Measurements from ENCODE around the gene NFILZ.

NFILZ gene

DNA sequence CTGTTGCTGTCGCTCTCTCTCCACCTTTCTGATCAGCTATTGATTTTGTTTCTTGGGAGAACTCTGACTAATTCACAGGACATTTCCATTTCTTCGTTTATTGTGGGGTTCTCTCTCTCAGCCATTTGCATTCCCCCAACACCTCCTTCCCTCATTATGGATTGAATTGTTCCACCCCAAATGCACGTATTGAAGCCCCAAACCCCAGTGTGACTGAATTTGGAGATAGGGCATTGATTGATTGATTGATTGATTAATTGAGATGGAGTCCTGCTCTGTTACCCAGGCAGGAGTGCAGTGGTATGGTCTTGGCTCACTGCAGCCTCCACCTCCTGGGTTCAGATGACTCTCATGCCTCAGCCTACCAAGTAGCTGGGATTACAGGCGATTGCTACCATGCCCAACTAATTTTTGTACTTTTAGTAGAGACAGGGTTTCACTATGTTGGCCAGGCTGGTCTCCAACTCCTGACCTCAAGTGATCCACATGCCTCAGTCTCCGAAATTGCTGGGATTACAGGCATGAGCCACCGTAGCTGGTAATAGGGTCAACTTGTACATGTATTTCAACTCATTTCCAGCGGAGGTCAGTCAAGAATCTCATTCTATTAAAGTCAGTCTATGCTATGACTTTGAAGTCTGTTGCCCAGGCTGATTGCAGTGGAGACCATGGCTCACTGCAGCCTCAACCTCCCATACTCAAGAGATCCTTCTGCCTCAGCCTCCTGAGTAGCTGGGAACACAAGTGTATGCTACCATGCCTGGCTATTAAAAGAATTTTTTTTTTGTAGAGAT, 13.6 kb downstream of the NFILZ start:
- DNase-seq = no peak

DNA sequence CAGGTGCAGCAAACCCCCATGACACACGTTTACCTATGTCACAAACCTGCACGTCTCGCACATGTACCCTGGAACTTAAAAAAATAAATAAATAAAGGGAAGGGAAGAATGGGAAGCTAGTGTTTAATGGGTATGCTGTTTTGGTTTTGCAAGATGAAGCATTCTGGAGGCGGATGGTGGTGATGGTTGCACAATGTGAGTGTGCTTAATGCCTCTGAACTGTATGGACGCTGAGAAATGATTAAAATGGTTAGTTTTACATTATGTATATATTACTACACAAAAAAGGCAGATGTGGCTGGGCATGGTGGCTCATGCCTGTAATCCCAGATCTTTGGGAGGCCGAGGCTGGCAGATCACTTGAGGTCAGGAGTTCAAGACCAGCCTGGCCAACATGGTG, 17.8 kb downstream of the NFILZ start:
- no peak for DNase-seq

DNA sequence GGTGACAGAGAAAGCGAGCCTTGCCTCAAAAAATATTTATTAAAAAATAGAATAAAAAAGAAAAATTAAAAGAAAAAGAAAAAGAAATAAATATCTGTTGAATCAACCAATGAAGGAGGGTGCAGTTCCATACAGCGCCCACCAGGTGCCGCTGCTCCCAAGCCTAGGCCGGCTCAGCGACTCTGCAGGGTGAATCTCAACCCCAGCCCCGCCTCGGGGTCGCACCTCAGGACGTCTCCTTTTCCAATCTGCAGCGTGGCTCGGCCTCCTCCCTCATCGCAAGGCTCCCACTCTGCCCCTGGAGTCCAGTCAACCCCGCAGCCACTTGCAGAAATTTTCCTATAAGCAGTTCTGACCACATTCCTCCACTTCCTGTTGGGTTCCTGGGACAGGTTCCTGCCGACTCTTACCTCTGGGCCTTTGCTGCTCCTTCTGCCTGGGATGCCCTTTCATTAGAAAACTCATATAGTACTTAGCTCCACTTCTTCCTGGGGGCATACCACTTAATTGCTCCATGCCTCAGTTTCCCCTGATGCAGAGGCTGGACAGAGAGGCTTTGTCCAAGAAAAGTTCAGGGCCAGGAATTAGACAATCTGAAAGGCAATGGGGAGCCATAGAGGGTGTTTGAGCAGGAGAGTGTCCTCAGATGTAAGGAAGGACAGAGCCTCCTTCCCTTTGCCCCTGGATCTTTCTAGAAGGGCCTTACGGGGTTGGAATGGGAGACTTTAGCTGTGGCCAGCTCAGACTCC, 24.3 kb downstream of the NFILZ start:
- DNase-seq = peak; percentile 78

DNA sequence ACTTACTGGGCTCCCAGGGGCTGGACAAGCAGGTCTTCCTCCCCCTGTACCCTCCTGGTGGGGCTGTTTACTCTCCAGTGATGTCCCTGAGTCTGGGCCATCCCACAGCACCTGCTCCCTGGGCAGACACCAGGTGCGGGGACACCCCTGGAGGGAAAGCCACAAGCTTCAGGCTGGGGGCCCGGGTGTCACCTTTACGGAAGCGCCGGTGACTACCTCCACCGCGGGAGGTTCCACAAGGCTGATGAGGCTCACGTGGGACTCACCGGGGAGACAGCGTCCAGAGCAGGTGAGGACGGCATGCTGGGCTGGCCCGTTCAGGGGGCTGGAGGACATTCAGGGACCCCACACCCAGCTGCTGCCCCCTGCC, 24.9 kb downstream of the NFILZ start:
- DNase-seq = peak; percentile 44

DNA sequence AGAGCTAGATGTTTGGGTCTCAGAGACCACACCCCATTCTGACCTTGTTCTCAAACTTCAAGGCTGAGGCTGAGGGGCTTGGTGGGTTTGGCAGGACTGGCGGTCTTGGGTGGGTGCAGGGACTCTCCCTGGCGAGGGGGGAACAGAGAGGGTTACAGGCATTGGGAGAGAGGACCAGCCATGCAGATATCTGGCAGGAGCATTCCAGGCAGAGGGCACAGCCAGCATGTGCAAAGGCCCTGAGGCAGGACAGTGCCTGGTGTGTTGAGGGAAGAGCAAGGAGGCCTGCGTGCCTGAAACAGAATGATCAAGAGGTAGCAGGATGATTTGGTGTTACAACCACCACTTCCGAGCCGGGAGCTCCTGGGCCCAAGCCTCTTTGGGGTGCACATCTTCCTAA, 27.4 kb downstream of the NFILZ start:
- no peak for DNase-seq

DNA sequence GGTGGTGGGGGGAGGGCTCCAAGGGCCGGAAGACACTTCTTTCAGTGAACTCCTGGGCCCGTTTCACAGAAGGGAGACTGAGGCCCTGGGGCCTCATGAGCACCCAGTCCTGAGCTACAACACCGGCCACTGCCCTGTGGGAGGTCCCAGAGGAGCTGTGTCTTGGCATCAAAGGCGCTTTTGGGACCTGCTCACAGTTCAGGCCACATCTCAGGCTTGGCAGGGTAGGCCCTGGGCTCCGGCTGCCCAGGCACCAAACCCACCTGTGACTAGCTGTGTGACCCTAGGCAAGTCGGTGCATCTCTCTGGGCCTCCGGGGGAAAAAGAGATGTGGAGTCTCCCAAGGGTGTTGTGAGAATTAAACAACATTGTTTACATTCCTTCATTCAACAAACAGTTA, 29.5 kb downstream of the NFILZ start:
- no peak for DNase-seq

DNA sequence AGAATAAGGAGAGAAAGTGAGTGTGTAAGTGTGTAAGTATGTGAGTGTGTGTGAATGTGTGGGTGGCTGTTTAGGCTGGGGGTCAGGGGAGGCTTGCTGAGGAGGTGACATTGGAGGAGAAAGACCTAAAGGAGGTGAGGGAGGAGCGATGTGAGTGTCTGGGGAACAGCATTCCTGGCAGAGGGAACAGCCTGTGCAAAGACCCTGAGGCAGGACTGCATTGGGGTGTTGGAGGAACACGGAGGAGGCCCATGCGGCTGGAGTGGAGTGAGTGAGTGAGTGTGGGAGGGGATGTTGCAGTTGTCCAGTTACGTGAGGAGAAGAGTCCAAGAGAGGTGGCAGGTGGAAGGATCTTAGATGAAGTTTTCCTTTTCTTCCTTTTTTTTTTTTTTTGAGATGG, 31.8 kb downstream of the NFILZ start:
- no peak for DNase-seq

DNA sequence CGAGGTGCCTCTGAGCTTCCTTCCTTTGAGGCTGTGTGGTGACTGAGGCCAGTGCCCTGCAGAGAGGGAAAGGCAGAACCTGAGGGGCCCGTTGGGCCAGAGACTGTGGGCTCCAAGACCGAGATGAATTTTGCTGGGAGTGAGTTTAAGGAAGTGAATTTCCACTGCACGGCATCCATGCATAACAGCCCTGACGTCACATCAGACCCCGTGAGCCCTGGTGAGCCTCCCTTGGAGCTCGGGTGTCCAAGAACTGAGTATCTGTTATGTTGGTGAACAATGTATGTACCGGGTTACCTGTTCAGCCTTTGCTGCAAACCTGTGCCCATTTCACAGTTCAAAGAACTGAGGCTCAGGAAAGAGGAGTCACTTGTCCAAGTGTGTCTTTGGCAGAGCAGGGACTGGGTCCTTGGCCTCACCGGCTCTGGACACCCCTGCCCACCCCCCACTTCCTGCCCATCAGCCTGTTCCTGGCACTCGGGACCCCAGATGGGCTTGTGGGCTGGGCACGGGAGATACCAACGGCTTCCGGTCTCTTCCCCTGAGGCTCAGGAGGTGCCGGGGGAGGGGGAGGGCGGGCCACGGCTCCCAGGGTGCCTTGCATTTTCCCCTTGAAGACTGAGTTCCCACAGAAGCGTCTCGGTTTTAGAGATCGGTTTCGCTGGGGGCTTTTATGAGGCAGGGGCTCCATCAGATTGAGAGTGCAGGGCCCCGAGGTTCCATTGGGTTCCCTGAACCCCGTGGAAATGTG, 33.7 kb downstream of the NFILZ start:
- DNase-seq = peak; percentile 49

DNA sequence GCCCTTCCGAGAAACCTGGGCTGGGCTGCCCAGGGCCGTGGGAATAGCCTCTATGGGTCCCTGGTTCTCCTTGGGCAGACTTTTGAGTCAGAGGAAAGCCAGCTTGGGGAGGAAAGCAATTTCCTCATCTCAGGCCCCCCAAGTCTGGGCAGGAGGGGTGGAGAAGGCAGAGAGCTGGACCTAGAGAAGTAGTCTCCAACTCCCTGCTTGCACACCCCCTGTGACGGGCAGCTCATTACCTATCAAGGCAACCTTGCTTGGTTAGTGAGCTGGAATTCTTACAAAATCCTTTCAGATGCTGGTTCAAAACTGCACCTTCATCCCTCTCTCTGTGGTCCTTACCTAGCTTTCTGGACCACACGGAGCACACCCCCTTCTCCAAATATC, 34.2 kb downstream of the NFILZ start:
- no peak for DNase-seq

DNA sequence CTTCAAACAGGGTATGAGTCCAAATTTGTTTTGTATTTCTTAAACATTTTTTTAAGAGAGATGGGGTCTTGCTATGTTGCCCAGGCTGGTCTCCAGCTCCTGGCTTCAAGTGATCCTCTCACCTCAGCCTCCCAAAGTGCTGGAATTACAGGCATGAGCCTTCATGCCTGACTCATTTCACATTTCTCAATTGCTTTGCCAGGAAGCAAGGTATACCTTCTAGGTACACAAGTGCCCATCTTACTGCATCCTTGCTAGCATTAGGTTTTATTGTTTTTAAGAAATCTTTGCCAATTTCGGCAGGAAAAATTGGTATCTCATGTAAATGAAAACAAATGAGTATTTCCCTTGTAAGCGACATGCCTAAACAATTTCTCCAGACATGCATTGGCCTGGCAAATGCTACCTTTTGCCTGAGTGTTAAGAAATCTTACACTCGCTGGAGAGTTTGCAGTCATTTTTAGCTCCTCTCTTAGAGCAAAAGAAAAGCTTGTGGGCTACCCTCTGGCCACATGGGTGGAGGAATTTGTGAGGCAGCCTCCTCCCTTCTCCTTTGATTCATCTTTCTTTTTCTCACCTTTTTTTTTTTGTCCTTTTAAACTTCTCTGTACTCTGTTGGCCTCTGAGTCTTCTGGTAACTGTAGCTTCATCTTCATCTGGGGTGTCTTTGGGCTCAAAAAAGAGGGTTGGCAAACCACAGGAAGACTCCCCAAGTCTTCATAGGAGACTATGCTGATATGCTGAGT, 35.2 kb downstream of the NFILZ start:
- DNase-seq = no peak

DNA sequence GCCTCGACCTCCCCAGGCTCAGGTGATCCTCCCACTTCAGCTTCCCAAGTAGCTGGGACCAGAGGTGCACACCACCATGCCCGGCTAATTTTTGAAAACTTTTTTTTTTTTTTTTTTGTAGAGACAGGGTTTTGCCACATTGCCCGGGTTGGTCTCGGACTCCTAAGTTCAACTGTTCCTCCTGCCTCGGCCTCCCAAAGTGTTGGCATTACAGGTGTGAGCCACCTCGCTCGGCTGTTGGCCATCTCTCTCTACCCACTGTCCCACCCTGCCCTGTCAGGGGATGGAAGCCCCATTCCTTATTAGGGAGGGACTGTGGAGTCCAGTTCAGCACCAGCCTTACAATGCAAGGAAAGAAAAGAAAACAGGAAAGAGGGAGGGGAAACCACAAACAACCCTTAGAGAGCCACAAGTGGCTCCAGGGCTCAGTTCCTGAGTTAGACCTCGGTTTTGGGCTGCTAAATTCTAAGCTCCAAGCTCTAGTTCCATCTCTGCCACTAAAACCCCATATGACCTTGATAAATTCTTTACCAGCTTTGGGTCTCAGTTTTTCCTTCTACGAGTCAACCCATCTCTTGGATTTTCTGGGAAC, 36.5 kb downstream of the NFILZ start:
- no peak for DNase-seq

DNA sequence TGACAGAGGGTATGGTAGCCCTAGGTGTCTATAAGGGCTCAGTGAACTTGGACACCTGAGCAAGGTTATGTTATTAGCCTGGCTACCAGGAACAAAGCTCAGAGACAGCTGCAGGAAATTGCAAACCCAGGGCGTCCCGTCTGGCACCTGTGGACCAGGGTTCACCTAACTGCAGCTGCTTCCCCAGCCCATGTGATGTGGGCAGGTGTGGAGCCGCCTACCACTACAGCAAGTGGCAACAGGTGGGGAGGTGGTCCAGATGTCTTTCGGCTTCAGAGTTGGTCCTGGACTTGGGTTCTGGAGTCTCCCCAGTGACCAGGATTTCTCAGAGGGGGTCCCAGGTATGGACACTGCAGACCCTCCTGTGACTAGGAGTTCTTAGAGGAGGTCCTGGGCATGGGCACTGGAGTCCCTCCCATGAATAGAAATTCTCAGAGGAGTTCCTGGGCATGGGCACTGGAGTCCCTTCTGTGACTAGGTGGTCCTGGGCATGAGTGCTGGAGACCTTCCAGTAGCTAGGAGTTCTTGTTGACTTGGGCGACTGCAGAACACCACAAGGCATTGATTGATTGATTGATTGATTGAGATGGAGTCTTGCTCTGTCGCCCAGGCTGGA, 43.0 kb downstream of the NFILZ start:
- DNase-seq = no peak

DNA sequence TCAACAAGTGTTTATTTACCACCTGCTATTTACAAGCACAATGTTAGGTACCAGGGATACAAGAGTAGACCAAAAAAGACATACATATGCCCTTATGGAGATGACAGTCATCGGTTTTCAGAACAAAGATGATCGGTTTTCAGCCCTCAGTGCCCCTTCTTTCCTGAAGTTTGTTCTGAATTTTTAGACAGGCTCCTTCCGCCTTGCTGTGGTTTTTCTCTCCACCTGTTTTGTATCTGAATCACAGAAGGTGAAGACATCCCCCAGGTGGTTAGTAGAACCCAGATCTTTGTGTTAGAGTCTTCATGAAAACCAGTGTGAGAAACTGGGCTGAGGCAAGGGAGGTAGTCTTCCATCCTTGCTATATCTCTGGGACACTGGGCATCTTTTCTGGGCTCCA, 44.6 kb downstream of the NFILZ start:
- DNase-seq = no peak

DNA sequence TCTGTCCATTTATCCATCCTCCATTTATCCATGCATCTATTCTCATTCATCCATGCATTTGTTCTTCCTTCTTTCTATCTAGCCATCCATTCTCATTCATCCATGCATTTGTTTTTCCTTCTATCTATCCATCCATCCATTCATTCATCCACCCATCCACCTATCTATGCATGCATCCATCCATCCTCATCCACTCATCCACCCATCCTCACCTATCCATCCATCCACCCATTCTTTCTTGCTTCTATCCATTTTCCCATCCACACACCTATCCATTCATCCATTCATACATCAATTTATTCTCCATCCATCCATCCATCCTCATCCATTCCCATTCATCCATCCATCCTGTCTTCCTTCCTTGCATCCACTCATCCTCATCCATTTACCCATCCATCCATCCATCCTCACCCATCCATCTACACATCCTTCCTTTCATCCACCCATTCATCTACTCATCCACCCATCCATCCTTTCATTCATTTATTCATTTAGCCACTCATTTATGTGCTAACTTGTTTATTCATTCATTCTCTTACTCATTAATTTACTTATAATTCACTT, 47.9 kb downstream of the NFILZ start:
- no peak for DNase-seq

Data from activated CD4-positive, alpha-beta T cell treated with anti-CD3 and anti-CD28 coated beads for 48 hours (primary cell).